K562 (cell line): ENCODE measurements around the gene POC5.

ENCODE experiments used
- BHLHE40 ChIP-seq: IDR thresholded peaks from 2 replicates; pipeline ENCODE4 v1.6.1; 2011; ENCODE audit warnings: low read length, improper control_type of control experiment
- CTCF ChIP-seq, 3 experiments: IDR thresholded peaks in 2 of 3; conservative IDR thresholded peaks in 1 of 3; 2 replicates each; pipeline ENCODE4 v1.5.1; 2011 to 2012; ENCODE audit warnings: low read length in 3 of 3, mild to moderate bottlenecking in 3 of 3, control low read depth in 2 of 3, improper control_type of control experiment in 1 of 3, inconsistent platforms in 1 of 3, low read depth in 1 of 3, mixed read lengths in 1 of 3, moderate library complexity in 1 of 3; ENCODE audit not compliant: insufficient read depth in 2 of 3
- EP300 ChIP-seq: IDR thresholded peaks from 2 replicates; pipeline ENCODE4 v1.6.1; 2012; ENCODE audit warnings: low read length, improper control_type of control experiment
- ETS1 ChIP-seq: conservative IDR thresholded peaks from 2 replicates; pipeline ENCODE4 v1.6.1; 2011; ENCODE audit warnings: low read depth, mild to moderate bottlenecking, low read length; ENCODE audit not compliant: control insufficient read depth
- GTF2F1 ChIP-seq: IDR thresholded peaks from 2 replicates; pipeline ENCODE4 v1.6.1; 2011; ENCODE audit warnings: low read depth, low read length, improper control_type of control experiment
- HMGXB4 ChIP-seq: sonication (generic); formaldehyde crosslinking; IDR thresholded peaks from 2 replicates; pipeline ENCODE4 v1.8.1; 2023; ENCODE audit warnings: mild to moderate bottlenecking, missing genetic modification reagents
- JUNB ChIP-seq: fragments of 450-650 bp; formaldehyde crosslinking; conservative IDR thresholded peaks from 2 replicates; pipeline ENCODE4 v1.4.0; 2020; ENCODE audit warnings: mild to moderate bottlenecking
- PTTG1 ChIP-seq: fragments of 450-650 bp; IDR thresholded peaks from 2 replicates; pipeline ENCODE4 v1.6.1; 2016; ENCODE audit warnings: low read depth, mild to moderate bottlenecking, missing genetic modification characterization, missing compliant biosample characterization
- SP2 ChIP-seq: IDR thresholded peaks from 2 replicates; pipeline ENCODE4 v1.6.1; 2011; ENCODE audit warnings: mild to moderate bottlenecking, low read depth, low read length, moderate library complexity; ENCODE audit not compliant: poor library complexity, severe bottlenecking; ENCODE audit errors: extremely low read depth
- ZNF12 ChIP-seq: sonication (generic); formaldehyde crosslinking; IDR thresholded peaks from 2 replicates; pipeline ENCODE4 v1.4.0; 2020; ENCODE audit warnings: mild to moderate bottlenecking, missing genetic modification reagents
- ZNF143 ChIP-seq: sonication (generic); formaldehyde crosslinking; IDR thresholded peaks from 2 replicates; pipeline ENCODE4 v1.9.0; 2022; ENCODE audit warnings: mild to moderate bottlenecking, missing genetic modification reagents

- TF ChIP-seq JUNB (CRISPR knock-in tag), result no peak
- TF ChIP-seq ETS1, result no peak
- no peak for TF ChIP-seq PTTG1 (tag)
- TF ChIP-seq GTF2F1, result no peak
- TF ChIP-seq EP300, result no peak
- TF ChIP-seq ZNF12 (CRISPR knock-in tag), result no peak
- TF ChIP-seq BHLHE40, result no peak
- no peak for TF ChIP-seq HMGXB4 (CRISPR knock-in tag)
- no peak for TF ChIP-seq ZNF143 (CRISPR knock-in tag)
- TF ChIP-seq CTCF (IDR thresholded peaks at IDR 0.05 in 2 of 3, conservative IDR thresholded peaks at IDR 0.05 in 1 of 3; ENCODE audit: insufficient read depth in 2 of 3, low read depth in 1 of 3, low read length in 3 of 3), result no peak
- no peak for TF ChIP-seq SP2
These were observed 77.5 kb downstream of the POC5 start for GRCh38 chr5:75639535-75640311.
